ENCODE results near the gene CDK14.

GRCh38 chr7:91041901-91042484 lies 445.9 kb downstream of the CDK14 start:
- TF ChIP-seq IRF3 (IDR thresholded peaks at IDR 0.05) (no peak), ATF3 (IDR thresholded peaks at IDR 0.05; ENCODE audit: borderline replicate concordance, extremely low read depth, low read depth, low read length) (no peak), CTCF (IDR thresholded peaks at IDR 0.05 in 2 of 3, conservative IDR thresholded peaks at IDR 0.05 in 1 of 3; ENCODE audit: control insufficient read depth in 2 of 3, extremely low read depth in 1 of 3, insufficient read depth in 1 of 3, low read depth in 3 of 3, low read length in 3 of 3) (no peak), ZNF384 (IDR thresholded peaks at IDR 0.05; ENCODE audit: borderline replicate concordance, low read depth, low read length) (no peak), FOXK2 (IDR thresholded peaks at IDR 0.05) (no peak), POLR2A (IDR thresholded peaks at IDR 0.05; ENCODE audit: low read depth, low read length) (no peak), USF1 (IDR thresholded peaks at IDR 0.05; ENCODE audit: borderline replicate concordance, extremely low read length, insufficient read depth, low read depth, low read length) (no peak), BMI1 (IDR thresholded peaks at IDR 0.05; ENCODE audit: borderline replicate concordance) (no peak), ATF2 (IDR thresholded peaks at IDR 0.05; ENCODE audit: low read length) (no peak), EZH2 (IDR thresholded peaks at IDR 0.05; ENCODE audit: borderline replicate concordance, control insufficient read depth, low read depth, low read length) (no peak), PML (IDR thresholded peaks at IDR 0.05; ENCODE audit: low read length) (no peak), SUPT20H (IDR thresholded peaks at IDR 0.05; ENCODE audit: borderline replicate concordance, control insufficient read depth, low read depth, low read length) (no peak)

Measured in GM12878 (cell line).